ENCODE data around the gene OTX1. TPM values are rescaled to one million over a fixed set of nuclear protein-coding genes. Genes with fewer than 3 reads are reported as not detected.

OTX1 gene
- total RNA-seq, 1 experiment from 2014 or later = 14.4 TPM

DNA sequence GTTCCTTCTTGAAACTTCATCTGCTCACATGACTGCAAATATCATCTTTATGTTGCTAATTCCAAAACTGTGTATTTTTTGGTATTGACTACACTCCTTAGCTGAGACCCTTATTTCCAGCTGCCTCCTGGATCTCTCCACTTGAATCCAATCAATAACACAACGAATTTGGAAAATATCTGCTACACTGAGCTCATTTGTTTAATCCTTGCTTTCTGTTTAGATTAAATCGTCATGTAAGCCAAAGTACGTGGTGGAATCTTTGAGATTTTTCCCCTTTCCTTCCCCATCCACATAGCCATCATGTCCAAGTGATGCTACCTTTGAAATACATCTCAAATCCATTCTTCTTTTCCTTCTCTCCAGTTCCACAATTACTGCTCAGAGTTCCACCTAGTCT is 15.6 kb downstream of the OTX1 start:
- ChIA-PET POLR2A (no interaction called here), CTCF (no interaction called here)
- H3K27me3 ChIP-seq (replicated peaks; ENCODE audit: control insufficient read depth, insufficient read depth, low read length) = no peaks in the 10 kb centered on the region; the same call in 1 of the 2 replicates

DNA sequence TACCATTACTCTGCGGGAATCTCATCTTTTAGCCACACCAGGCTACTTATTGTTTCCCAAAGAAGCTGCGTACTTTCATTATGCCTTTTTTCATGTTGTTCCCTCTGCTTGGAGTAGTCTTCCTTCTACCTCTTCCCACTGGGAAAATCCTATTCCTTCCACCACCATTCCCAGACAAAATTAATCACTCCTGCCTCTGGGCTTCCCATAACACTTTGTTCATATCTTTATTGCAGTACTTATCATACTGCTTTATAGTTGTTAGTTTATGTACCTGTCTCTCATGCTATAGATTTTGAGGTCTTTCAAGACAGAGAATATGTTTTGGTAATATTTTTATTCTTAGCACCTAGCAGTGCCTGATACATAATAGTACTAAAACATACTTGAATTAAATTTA is 16.2 kb downstream of the OTX1 start:
- H3K27ac Mint-ChIP-seq (ENCODE audit: unreplicated experiment) = no peak overlapping the region
- intact Hi-C loops (cut with micrococcal nuclease; ENCODE audit: unreplicated experiment) = no loop called here
- no peaks in the 10 kb centered on the region for H3K36me3 Mint-ChIP-seq (ENCODE audit: insufficient read depth, unreplicated experiment)
- H3K4me1 Mint-ChIP-seq (ENCODE audit: low read depth, unreplicated experiment) = no peaks in the 10 kb centered on the region
- ChIA-PET POLR2A (no interaction called here), CTCF (no interaction called here)
- no TSS peak for BruUV-seq (replicated peaks)
- no peak for DNase-seq
- no peak overlapping the region for H3K4me3 ChIP-seq (ENCODE audit: low read depth, low read length)
- no peaks in the 10 kb centered on the region for H3K4me1 ChIP-seq
- no peaks in the 10 kb centered on the region for H3K9me3 Mint-ChIP-seq (ENCODE audit: unreplicated experiment)
- H3K36me3 ChIP-seq (ENCODE audit: control insufficient read depth, insufficient read depth, low read length) = no peaks in the 10 kb centered on the region
- H3K9me3 ChIP-seq = no peaks in the 10 kb centered on the region
- TF ChIP-seq, protein P1, sequence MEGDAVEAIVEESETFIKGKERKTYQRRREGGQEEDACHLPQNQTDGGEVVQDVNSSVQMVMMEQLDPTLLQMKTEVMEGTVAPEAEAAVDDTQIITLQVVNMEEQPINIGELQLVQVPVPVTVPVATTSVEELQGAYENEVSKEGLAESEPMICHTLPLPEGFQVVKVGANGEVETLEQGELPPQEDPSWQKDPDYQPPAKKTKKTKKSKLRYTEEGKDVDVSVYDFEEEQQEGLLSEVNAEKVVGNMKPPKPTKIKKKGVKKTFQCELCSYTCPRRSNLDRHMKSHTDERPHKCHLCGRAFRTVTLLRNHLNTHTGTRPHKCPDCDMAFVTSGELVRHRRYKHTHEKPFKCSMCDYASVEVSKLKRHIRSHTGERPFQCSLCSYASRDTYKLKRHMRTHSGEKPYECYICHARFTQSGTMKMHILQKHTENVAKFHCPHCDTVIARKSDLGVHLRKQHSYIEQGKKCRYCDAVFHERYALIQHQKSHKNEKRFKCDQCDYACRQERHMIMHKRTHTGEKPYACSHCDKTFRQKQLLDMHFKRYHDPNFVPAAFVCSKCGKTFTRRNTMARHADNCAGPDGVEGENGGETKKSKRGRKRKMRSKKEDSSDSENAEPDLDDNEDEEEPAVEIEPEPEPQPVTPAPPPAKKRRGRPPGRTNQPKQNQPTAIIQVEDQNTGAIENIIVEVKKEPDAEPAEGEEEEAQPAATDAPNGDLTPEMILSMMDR (IDR thresholded peaks at IDR 0.05; ENCODE audit: insufficient read depth in 1 of 2, low read depth in 1 of 2, low read length in 1 of 2, severe bottlenecking in 1 of 2, unreplicated experiment in 1 of 2) = no peak
- no peaks in the 10 kb centered on the region; the same call in 1 of the 2 replicates for H3K27me3 ChIP-seq (replicated peaks; ENCODE audit: control insufficient read depth, insufficient read depth, low read length)
- no peak overlapping the region for H3K4me3 Mint-ChIP-seq (ENCODE audit: unreplicated experiment)
- peaks cover 10% of the 10 kb centered on the region for H3K27me3 Mint-ChIP-seq (ENCODE audit: insufficient read depth, unreplicated experiment)

More for the DNA sequence above, 15.6 kb downstream of the OTX1 start:
- Mint-ChIP-seq H3K9me3 (ENCODE audit: unreplicated experiment) (no peaks in the 10 kb centered on the region), H3K27me3 (ENCODE audit: insufficient read depth, unreplicated experiment) (peaks cover 10% of the 10 kb centered on the region), H3K27ac (ENCODE audit: unreplicated experiment) (no peak overlapping the region), H3K4me3 (ENCODE audit: unreplicated experiment) (no peak overlapping the region), H3K36me3 (ENCODE audit: insufficient read depth, unreplicated experiment) (no peaks in the 10 kb centered on the region), H3K4me1 (ENCODE audit: low read depth, unreplicated experiment) (no peaks in the 10 kb centered on the region)
- no peak overlapping the region for H3K4me3 ChIP-seq (ENCODE audit: low read depth, low read length)
- no peaks in the 10 kb centered on the region for H3K4me1 ChIP-seq
- BruUV-seq (replicated peaks) = no TSS peak
- TF ChIP-seq, protein P1 (IDR thresholded peaks at IDR 0.05; ENCODE audit: insufficient read depth in 1 of 2, low read depth in 1 of 2, low read length in 1 of 2, severe bottlenecking in 1 of 2, unreplicated experiment in 1 of 2) = no peak
- no peaks in the 10 kb centered on the region for H3K9me3 ChIP-seq
- DNase-seq = no peak
- no peaks in the 10 kb centered on the region for H3K36me3 ChIP-seq (ENCODE audit: control insufficient read depth, insufficient read depth, low read length)
- intact Hi-C loops (cut with micrococcal nuclease; ENCODE audit: unreplicated experiment) = no loop called here

DNA sequence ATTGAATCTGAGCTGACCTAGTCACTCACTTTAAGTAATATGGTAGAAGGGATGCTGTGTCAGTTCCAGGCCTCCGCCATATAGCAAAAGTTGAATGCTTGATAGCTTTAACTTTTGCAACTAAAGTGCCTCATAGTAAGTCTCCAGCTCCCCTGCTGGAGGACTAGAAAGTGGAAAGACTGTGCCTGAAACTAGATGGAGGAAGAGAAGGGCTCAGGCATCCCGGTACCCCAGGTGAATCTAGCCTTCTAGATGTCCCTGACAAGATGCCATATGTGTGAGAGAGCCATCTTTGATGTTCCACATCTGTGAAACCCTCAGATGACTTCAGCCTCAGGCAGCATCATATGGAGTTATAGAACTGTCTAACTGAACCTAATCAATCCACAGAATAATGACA is 21.0 kb downstream of the OTX1 start:
- Histone ChIP-seq H3K27me3 (replicated peaks; ENCODE audit: control insufficient read depth, insufficient read depth, low read length) (no peaks in the 10 kb centered on the region; the same call in 1 of the 2 replicates), H3K9me3 (no peaks in the 10 kb centered on the region), H3K4me1 (no peaks in the 10 kb centered on the region), H3K36me3 (ENCODE audit: control insufficient read depth, insufficient read depth, low read length) (no peaks in the 10 kb centered on the region), H3K4me3 (ENCODE audit: low read depth, low read length) (no peak overlapping the region)
- ChIA-PET CTCF (no interaction called here), POLR2A (no interaction called here)
- no peak overlapping the region for H3K27ac Mint-ChIP-seq (ENCODE audit: unreplicated experiment)
- H3K4me1 Mint-ChIP-seq (ENCODE audit: low read depth, unreplicated experiment) = no peaks in the 10 kb centered on the region
- no peak for DNase-seq
- H3K36me3 Mint-ChIP-seq (ENCODE audit: insufficient read depth, unreplicated experiment) = no peaks in the 10 kb centered on the region
- BruUV-seq (replicated peaks) = no TSS peak
- TF ChIP-seq, protein P1 (IDR thresholded peaks at IDR 0.05; ENCODE audit: insufficient read depth in 1 of 2, low read depth in 1 of 2, low read length in 1 of 2, severe bottlenecking in 1 of 2, unreplicated experiment in 1 of 2) = no peak
- no peaks in the 10 kb centered on the region for H3K9me3 Mint-ChIP-seq (ENCODE audit: unreplicated experiment)
- H3K27me3 Mint-ChIP-seq (ENCODE audit: insufficient read depth, unreplicated experiment) = peaks cover 3% of the 10 kb centered on the region
- H3K4me3 Mint-ChIP-seq (ENCODE audit: unreplicated experiment) = no peak overlapping the region
- intact Hi-C loops (cut with micrococcal nuclease; ENCODE audit: unreplicated experiment) = no loop called here

All from Caco-2 (cell line).